Measurements from ENCODE around the gene UBE2Q2. TPM values are rescaled to one million over a fixed set of nuclear protein-coding genes. Genes with fewer than 3 reads are reported as not detected.
"Not testable (repeated sequence)": the region's sequence is repeated elsewhere in the genome, so short reads cannot be mapped to it uniquely, and the experiment has no call there.

Gene UBE2Q2
- total RNA-seq, 1 donor from 2014 or later = 40.9 TPM

DNA sequence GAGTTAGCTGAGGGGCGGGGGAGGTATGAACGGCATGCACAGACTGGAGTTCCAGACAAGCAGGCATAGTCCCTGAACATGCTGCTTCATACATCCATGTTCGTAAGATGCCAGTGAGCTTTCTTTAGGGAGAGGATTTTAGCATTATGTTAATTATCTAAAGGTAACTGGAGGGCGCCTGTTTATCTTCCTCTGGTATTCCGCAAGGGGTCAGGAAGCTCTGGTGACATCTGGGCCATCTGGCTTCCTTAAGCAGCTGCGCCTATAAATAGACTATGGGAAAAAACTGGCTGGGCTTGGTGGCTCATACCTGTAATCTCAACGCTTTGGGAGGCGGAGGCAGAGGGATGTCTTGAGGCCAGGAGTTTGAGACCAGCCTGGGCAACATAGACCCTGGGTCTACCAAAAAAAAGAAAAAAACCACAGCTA lies 58.9 kb downstream of the UBE2Q2 start:
- Mint-ChIP-seq H3K36me3 (ENCODE audit: insufficient read depth) (peaks cover 12% of the 10 kb centered on the region), H3K27ac (peak overlapping the region; percentile 92), H3K4me1 (ENCODE audit: low read depth) (peaks cover 17% of the 10 kb centered on the region), H3K27me3 (no peaks in the 10 kb centered on the region), H3K9me3 (ENCODE audit: low read depth) (no peaks in the 10 kb centered on the region), H3K4me3 (ENCODE audit: low read depth) (peak overlapping the region; percentile 64)
- TF ChIP-seq, protein P1, sequence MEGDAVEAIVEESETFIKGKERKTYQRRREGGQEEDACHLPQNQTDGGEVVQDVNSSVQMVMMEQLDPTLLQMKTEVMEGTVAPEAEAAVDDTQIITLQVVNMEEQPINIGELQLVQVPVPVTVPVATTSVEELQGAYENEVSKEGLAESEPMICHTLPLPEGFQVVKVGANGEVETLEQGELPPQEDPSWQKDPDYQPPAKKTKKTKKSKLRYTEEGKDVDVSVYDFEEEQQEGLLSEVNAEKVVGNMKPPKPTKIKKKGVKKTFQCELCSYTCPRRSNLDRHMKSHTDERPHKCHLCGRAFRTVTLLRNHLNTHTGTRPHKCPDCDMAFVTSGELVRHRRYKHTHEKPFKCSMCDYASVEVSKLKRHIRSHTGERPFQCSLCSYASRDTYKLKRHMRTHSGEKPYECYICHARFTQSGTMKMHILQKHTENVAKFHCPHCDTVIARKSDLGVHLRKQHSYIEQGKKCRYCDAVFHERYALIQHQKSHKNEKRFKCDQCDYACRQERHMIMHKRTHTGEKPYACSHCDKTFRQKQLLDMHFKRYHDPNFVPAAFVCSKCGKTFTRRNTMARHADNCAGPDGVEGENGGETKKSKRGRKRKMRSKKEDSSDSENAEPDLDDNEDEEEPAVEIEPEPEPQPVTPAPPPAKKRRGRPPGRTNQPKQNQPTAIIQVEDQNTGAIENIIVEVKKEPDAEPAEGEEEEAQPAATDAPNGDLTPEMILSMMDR (IDR thresholded peaks at IDR 0.05; ENCODE audit: unreplicated experiment) = no peak
- DNase-seq (ENCODE audit: low spot score, unreplicated experiment) = no peak

DNA sequence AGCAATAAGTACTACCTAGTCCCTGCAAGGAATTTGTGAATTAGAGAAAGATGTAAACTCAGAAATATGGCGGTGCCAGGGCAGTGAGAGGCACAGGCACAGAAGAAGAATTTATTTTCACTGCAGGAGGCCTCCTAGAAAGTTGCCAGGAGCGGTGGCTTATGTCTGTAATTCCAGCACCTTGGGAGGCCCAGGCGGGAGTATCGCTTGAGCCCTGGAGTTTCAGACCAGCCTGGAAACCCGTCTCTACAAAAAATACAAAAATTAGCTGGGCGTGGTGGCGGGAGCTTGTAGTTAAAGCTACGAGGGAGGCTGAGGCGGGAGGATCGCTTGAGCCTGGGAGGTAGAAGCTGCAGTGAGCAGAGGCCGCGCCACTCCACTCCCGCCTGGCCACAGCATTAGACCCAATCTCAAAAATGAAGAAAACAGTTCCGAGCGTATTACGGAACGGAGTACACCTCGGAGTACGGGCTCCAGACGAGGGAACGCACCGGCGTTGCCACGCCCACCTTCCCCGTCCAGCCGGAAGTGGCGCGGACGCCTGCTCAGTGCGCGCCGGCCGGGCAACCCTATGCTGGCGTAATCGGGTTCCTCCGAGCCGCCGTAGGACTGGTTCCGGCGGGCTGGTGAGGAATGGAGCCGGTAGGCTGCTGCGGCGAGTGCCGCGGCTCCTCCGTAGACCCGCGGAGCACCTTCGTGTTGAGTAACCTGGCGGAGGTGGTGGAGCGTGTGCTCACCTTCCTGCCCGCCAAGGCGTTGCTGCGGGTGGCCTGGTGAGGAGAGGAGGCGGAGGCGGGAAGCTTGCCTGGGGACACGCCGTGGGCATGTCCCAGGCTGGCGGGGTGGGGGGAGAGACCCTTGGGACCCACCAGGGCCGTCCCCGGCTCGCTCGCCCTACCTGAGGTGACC lies 60.3 kb downstream of the UBE2Q2 start, which contains the start of gene FBXO22:
TSS of gene FBXO22 (plus strand) at position 548 of the 909 bp plus-strand sequence. CDS start at position 634, 86 bp downstream.
- TF ChIP-seq, protein P1 (IDR thresholded peaks at IDR 0.05; ENCODE audit: unreplicated experiment) = no peak
- peak within 1 kb of the TSS; percentile 99 for H3K4me3 Mint-ChIP-seq (ENCODE audit: low read depth)
- peaks cover 17% of the 10 kb centered on the region for H3K4me1 Mint-ChIP-seq (ENCODE audit: low read depth)
- H3K27me3 Mint-ChIP-seq = no peaks in the 10 kb centered on the region
- DNase-seq (ENCODE audit: low spot score, unreplicated experiment) = peak; percentile 83
- H3K27ac Mint-ChIP-seq = peak within 1 kb of the TSS; percentile 100
- H3K9me3 Mint-ChIP-seq (ENCODE audit: low read depth) = no peaks in the 10 kb centered on the region
- H3K36me3 Mint-ChIP-seq (ENCODE audit: insufficient read depth) = peaks cover 10% of the 10 kb centered on the region

DNA sequence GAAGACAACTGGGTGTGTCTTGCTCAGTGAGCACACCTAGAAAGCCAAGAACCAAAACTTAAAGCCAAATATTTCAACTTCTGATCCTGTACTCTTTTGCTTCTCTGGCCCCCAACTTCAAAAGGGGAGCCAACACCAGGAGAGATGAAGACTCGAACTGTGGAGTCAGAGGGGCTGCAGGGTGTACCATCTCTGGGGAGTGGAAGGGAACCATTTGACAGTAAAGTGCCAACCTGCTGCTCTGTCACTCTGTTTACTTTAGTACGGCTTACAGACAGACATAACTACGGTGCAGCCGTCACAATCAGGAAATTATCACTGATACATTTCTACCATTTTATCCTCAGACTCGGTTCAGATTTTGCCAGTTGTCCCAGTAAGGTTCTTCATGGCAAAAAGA lies 62.0 kb downstream of the UBE2Q2 start:
- TF ChIP-seq, protein P1 (IDR thresholded peaks at IDR 0.05; ENCODE audit: unreplicated experiment) = no peak
- DNase-seq (ENCODE audit: low spot score, unreplicated experiment) = no peak
- Mint-ChIP-seq H3K27me3 (no peaks in the 10 kb centered on the region), H3K9me3 (ENCODE audit: low read depth) (peaks cover 4% of the 10 kb centered on the region), H3K4me3 (ENCODE audit: low read depth) (peak overlapping the region; percentile 99), H3K27ac (peak overlapping the region; percentile 100), H3K36me3 (ENCODE audit: insufficient read depth) (peaks cover 22% of the 10 kb centered on the region), H3K4me1 (ENCODE audit: low read depth) (peaks cover 17% of the 10 kb centered on the region)

DNA sequence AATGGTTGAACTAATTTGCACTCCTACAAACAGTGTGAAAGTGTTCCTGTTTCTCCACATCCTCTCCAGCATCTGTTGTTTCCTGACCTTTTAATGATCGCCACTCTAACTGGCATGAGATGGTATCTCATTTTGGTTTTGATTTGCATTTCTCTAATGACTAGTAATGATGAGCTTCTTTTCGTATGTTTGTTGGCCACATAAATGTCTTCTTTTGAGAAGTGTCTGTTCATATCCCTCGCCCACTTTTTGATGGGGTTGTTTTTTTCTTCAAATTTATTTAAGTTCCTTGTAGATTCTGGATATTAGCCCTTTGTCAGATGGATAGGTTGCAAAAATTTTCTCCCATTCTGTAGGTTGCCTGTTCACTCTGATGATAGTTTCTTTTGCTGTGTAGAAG lies 67.1 kb downstream of the UBE2Q2 start:
- not testable (repeated sequence) for DNase-seq (ENCODE audit: low spot score, unreplicated experiment); H3K4me3 Mint-ChIP-seq (ENCODE audit: low read depth); H3K4me1 Mint-ChIP-seq (ENCODE audit: low read depth); H3K27me3 Mint-ChIP-seq
- Mint-ChIP-seq H3K27ac (peak overlapping the region; percentile 35), H3K9me3 (ENCODE audit: low read depth) (peaks cover 29% of the 10 kb centered on the region), H3K36me3 (ENCODE audit: insufficient read depth) (peaks cover 54% of the 10 kb centered on the region)

DNA sequence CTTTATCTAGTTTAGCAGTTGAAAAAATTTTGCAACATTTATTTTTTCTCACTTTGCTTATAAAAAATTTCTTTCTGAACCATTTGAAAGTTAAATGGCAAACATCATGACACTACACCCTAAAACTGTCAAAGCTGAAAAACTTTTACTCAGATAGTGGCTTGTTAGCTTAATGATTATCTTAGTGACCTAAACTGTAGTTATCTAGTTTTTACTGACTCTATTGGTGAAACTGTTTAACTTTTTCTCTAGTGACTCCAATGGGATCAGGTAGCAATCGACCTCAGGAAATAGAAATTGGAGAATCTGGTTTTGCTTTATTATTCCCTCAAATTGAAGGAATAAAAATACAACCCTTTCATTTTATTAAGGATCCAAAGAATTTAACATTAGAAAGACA lies 73.7 kb downstream of the UBE2Q2 start:
- Mint-ChIP-seq H3K36me3 (ENCODE audit: insufficient read depth) (peaks cover 38% of the 10 kb centered on the region), H3K27ac (peak overlapping the region; percentile 76), H3K27me3 (no peaks in the 10 kb centered on the region), H3K4me1 (ENCODE audit: low read depth) (peaks cover 24% of the 10 kb centered on the region), H3K4me3 (ENCODE audit: low read depth) (no peak overlapping the region), H3K9me3 (ENCODE audit: low read depth) (peaks cover 10% of the 10 kb centered on the region)
- TF ChIP-seq, protein P1 (IDR thresholded peaks at IDR 0.05; ENCODE audit: unreplicated experiment) = no peak
- no peak for DNase-seq (ENCODE audit: low spot score, unreplicated experiment)
